HG02763 (cell line): Measurements from ENCODE around the gene RNF182.
"Not testable (repeated sequence)": the region's sequence is repeated elsewhere in the genome, so short reads cannot be mapped to it uniquely, and the experiment has no call there.

ENCODE experiments used
- ATAC-seq: cut with Tn5 transposase; IDR thresholded peaks from one replicate; pipeline ENCODE4 v1.9.1; 2021; ENCODE audit warnings: mild to moderate bottlenecking, moderate library complexity; ENCODE audit not compliant: unreplicated experiment

The RNF182 gene

DNA sequence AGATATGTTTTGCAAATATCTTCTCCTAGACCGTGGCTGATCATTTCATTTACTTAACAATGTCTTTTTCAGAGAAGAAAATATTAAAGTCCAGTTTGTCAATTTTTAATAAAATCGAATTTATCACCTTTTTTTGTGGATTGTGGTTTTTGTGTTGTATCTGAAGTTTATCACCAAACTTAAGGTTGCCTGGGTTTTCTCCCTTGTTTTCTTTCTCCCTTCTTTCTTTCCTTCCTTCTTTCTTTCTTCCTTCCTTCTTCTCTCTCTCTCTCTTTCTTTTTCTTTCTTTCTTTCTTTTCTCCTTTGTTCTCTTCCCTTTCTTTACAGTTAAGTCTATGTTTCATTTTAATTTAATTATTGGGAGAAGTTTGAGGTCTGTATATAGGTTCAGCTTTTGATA, 68.7 kb downstream of the RNF182 start:
- ATAC-seq: no peak

DNA sequence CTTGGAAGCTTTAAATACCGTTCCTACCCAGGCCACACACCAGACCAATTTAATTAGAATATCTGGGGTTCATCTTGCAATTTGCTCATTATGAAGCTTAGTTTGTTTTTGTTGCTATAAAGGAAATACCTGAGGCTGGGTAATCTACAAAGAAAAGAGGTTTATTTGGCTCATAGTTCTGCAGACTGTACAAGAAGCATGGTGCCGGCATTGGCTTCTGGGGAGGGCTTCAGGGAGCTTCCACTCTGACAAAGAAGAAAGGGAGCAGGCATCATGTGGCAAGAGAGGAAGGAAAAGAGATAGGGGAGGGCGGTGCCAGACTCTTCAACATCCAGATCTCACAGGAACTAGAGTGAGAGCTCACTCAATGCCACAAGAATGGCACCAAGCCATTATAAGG, 73.6 kb downstream of the RNF182 start:
- ATAC-seq: no peak

GRCh38 chr6:14000901-14001300, 76.1 kb downstream of the RNF182 start:
- no peak for ATAC-seq

- no peak for ATAC-seq
Measured at GRCh38 chr6:14001329-14002012, 76.7 kb downstream of the RNF182 start.

DNA sequence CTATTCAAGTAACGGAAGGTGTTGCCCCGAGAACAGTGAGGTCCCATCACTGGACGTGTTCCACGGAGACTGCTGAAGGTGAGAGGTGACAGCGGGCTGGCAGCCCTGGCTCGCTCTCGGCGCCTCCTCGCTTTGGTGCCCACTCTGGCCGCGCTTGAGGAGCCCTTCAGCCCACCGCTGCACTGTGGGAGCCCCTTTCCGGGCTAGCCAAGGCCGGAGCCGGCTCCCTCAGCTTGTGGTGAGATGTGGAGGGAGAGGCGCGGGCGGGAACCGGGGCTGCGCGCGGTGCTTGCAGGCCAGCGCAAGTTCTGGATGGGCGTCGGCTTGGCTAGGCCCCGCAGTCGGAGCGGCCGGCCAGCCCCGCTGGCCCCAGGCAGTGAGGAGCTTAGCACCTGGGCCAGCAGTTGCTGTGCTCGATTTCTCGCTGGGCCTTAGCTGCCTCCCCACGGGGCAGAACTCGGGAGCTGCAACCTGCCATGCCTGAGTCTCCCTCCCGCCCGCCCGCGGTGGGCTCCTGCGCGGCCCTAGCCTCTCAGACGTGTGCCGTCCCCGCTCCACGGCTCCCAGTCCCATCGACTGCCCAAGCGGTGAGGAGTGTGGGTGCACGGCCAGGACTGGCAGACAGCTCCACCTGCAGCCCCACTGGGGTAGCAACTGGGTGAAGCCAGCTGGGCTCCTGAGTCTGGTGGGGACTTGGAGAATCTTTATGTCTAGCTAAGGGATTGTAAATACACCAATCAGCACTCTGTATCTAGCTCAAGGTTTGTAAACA, 77.6 kb downstream of the RNF182 start:
- no peak for ATAC-seq

- no peak for ATAC-seq
Measured at GRCh38 chr6:14004258-14004657, 79.5 kb downstream of the RNF182 start.

GRCh38 chr6:14008809-14009208, 84.1 kb downstream of the RNF182 start:
- no peak for ATAC-seq

DNA sequence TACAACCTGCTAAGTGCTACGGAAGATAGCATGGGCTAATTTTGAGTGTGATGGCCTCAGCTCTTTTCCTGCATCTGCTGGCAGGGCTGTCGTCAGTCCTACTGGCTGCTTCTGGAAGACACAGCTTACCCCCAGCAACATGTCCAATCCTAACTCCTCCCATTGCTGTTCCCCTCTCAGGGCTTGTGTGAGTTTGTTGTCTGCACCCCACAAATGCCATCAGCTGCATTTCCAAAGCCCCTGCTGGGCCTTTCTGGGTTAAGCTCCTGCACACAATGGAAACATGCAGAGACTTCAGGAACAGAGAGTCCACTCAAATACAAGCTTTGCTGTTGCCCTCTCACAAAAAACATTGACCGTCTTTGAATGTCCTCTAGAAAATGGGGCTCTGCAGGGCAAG, 84.7 kb downstream of the RNF182 start:
- no peak for ATAC-seq

- ATAC-seq: no peak
Measured at GRCh38 chr6:14010275-14010674, 85.5 kb downstream of the RNF182 start.

GRCh38 chr6:14012313-14013030, 87.7 kb downstream of the RNF182 start:
- no peak for ATAC-seq

DNA sequence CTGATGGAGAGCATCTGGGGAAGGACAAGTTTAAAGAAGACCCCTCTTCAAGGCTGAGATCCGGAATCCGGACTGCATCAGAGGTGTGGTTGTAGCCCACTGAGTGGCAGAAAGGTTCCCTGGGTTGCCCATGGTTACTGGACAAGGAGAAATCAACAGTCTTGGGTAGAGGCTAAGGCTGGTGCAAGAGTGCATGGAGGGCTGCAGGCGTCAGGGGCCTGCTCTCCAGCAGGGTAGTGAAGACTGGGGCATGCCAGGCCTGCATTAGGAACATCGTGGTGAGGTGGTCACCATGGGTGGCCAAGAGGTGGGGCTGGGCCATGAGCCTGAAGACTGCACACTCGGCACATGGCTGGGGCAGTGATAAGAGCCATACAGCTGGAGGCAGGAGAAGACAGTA, 91.2 kb downstream of the RNF182 start:
- ATAC-seq: no peak

DNA sequence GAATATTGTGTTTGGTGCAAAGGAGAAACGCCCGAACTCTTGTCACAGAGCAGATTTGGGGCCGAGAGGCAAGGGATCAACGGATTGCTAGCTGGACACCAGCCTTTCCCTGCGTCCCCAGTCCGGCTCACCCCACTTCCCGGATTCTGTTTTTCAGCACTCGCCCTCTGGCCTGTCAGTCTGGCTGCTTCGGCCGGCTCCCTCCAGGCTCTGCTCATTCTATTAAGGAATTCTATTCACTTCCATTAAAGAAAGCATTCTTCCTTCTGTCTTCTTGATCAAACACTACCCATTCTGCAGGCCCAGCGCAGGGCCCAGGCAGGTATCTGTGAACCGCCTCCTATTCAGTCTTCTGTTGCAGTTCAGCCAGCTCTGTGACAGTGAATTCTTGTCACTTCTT, 91.7 kb downstream of the RNF182 start:
- ATAC-seq: no peak

GRCh38 chr6:14016935-14017625, 92.3 kb downstream of the RNF182 start:
- ATAC-seq: no peak

- no peak for ATAC-seq
Measured at GRCh38 chr6:14017626-14018475, 93.1 kb downstream of the RNF182 start.

- ATAC-seq: not testable (repeated sequence)
Measured at GRCh38 chr6:14018559-14018958, 93.8 kb downstream of the RNF182 start.

- no peak for ATAC-seq
Measured at GRCh38 chr6:14020551-14020950, 95.8 kb downstream of the RNF182 start.

GRCh38 chr6:14021449-14021848, 96.7 kb downstream of the RNF182 start:
- ATAC-seq: no peak

GRCh38 chr6:14022673-14023072, 97.9 kb downstream of the RNF182 start:
- ATAC-seq: no peak

DNA sequence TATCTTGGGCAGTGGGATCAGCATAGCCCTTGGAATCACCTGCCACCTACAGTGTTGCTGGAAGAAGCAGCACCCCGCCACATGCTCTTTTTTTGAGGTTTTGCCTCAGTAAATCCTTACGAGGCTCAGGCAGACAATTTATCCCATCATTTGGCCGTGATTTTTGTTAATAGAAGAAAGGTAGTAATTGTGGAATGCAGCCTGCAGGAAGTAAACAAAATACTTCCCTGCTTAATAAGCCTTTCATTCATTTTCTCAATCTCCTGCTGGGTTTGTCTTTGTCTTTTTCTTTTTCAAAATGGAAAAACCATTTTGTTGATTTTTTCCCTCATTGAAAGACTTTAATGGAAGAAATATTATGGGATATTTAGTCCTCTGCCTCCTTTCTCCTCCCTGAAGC, 99.1 kb downstream of the RNF182 start:
- ATAC-seq: no peak

DNA sequence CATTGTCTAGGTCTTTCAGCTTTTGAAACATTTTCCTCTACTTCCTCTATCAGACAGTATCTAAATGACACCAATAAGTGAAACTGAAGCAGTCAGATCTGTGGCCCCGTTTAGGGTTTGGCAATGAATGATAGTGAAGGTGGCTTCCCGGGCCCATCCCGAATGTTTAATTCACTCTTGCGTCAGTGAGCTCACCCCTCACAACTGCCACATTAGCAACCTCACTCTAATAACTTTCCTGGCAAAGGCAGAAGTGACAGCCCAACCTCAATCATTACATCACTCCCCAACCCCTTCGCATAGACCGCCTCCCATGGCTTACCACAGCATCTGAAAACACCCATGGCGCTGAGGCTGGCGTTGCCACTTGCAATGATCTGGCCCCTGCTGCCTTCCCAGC, 100.4 kb downstream of the RNF182 start:
- ATAC-seq: no peak
